Hepatic stellate cell (primary cell): Measurements from ENCODE around the gene PACRG.
"Not testable (repeated sequence)": the region's sequence is repeated elsewhere in the genome, so short reads cannot be mapped to it uniquely, and the experiment has no call there.

Experiments used
- DNase-seq: peaks from one replicate; pipeline ENCODE4 v3.0.0; 2011; ENCODE audit warnings: low spot score

Gene PACRG

DNA sequence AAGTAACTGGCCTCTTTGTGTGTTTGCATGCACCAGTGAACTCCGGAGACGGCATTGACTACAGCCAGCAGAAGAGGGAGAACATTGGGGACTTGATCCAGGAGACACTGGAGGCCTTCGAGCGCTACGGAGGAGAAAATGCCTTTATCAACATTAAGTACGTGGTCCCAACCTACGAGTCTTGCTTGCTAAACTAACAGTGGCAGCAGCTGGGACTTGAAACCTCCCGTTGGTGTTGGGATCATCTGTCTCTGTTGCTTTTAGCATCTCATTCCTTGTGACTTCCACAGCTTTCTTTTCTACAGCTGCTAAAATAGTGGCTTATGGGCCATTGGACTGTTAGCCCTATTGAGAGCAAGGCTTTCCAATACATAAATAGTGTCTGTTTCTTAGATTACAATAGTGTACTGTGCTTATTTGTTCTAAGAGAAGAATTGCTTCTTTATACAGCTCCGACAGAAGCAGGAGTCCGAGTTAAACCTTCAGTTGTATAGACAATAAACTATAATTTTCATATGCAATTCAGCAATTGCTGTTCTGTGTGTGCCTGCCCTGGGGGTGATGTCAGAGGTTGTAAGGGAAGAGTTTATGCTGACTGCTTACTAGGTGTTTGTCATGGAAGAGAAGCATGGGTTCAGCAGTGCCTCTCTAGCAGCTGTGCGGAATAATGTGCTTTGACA lies 587.2 kb downstream of the PACRG start:
- no peak for DNase-seq

- not testable (repeated sequence) for DNase-seq
Observed at GRCh38 chr6:163316866-163317495, 589.2 kb downstream of the PACRG start.

DNA sequence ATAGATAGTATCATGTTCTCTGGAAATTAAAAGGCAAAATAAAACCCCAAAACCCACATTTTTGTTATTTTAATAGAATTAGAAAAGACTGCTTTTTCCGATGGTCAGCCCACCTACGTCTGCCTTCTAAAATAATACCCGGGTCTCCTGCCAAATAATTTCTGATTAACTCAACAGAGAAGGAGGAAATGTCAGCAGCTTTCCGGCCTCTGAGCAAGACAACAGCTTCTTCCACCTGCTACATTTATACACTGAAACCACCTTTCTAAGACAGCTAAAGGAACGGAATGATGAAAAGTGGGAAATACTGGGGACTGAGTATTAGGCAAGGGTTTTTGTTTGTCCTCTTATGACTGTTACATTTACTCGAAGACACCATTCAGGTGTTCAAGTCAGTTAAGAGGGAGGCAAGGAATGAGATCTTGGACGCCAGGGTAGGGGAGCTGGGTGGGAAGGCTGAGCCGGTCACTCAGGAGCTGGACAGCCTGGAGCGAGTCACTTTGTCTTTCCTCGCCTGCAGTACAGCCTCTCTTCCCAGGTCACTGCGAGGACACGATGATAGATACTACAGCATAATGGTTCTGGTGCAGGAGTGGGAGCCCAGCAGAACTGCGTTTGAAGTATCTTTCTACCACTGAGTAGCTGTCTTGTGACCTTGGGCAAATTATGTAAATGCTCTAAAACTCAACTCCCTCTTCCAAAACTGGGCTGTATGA lies 590.5 kb downstream of the PACRG start:
- DNase-seq = no peak

- DNase-seq = no peak
Observed at GRCh38 chr6:163319609-163320366, 592.0 kb downstream of the PACRG start.

DNA sequence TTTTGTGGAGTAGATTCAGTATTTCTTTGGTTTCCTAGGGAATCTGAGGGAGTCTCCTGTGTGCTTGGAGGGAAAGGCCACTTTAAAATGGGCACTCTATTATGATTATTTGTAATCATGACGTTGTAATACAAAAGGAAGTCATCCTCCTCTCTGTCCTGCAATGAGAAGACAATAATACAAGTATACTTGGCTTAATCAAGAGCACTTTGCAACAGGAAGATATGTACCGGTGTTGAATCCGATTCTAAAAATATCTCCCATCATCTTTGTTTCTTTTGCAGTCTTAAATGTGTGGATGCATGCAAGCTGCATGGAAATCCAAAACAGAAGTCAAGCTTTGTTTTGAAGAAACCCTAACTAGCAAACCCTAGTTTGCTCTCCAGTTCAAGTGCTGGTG lies 592.6 kb downstream of the PACRG start:
- DNase-seq = no peak

GRCh38 chr6:163320804-163321203 lies 593.0 kb downstream of the PACRG start:
- DNase-seq = no peak

DNA sequence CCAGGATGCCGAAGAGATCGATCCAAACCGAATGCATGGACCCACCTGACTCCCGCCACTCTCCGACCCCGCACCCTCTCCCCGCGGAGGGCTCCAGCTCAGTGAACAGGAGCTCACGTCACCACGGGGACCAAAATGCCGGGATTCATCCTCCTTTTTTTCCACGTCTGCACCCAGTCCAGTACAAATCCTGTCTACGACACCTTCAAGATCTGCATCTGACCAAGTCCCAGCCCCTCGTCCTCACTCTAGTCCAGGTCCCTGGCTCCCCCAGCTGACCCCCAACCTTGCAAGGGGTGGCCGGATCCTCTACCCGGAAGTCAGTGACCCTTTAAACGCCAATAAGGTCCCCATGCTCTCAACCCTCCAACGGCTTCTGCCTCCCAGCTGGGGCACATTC lies 593.9 kb downstream of the PACRG start:
- no peak for DNase-seq

DNA sequence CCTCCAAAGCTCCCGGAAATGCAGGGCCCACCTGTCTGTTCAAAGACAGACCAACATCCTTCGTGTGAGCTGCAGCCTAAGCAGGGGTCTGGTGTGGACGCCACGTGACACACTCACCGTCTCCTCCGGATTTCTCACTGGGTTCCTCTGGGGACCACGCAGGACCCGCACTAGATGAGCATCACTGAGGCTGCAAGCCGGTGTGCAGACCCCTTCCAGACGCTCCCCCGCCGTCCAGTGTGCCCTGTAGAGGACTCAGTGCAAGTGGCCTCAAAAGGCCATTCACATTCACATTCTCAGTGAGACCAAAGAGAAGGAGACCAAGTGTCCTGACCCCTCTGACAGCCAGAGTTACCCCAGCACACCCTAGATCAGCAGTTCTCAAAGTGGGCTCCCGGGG lies 595.5 kb downstream of the PACRG start:
- DNase-seq = no peak

DNA sequence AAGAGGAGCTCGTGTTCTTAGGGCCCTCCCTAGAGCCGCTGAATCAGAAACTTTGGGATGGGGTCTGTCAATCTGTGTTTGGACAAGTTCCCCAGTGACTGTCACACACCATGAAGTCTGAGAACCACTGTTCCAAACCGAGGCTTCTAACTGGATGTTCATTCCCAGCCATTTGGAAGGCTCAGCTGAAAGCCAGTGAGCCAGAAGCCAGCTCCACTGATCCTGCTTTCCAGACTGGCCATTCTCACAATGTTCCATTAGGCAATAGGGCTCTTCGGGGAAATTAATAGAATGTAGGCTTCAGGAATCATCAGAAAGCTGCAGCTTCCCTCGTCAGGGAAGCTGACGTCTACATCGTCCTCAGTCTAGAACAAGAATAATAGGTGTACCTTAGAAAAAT lies 595.9 kb downstream of the PACRG start:
- DNase-seq = no peak

- no peak for DNase-seq
Observed at GRCh38 chr6:163324326-163324687, 596.5 kb downstream of the PACRG start.

DNA sequence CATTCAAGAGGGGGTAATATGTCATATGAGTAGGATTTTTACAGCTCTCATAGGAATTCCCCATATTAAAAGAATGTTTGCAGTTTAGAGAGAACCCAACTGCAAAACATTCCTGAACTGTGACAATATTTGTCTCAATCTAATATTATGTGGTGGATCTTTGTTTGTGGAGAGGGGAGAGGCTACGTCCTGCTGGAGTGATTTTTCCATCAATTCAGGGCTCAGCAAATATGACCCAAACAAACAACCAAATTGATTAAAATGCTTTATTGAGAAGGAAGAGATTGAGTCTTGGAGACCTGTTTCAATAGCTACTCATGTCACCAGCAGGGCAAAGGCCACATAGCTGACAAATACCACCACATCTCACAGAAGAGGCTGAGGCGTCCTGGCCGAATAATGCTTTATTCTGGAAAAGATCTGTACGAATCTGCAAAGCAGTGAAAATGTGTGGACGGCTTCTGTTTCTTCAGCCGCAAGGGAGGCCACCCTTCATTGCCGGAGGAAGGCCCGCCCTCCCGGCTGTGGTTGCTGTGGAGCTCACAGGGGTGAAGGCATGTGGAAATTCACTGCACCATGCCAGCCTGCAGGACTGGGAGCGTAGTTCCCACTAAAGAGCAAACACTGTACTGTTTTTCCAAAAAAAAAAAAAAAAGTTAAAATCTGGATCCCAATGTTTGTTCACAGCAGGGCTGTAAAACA lies 597.1 kb downstream of the PACRG start:
- no peak for DNase-seq

- DNase-seq = no peak
Observed at GRCh38 chr6:163325390-163325784, 597.6 kb downstream of the PACRG start.

DNA sequence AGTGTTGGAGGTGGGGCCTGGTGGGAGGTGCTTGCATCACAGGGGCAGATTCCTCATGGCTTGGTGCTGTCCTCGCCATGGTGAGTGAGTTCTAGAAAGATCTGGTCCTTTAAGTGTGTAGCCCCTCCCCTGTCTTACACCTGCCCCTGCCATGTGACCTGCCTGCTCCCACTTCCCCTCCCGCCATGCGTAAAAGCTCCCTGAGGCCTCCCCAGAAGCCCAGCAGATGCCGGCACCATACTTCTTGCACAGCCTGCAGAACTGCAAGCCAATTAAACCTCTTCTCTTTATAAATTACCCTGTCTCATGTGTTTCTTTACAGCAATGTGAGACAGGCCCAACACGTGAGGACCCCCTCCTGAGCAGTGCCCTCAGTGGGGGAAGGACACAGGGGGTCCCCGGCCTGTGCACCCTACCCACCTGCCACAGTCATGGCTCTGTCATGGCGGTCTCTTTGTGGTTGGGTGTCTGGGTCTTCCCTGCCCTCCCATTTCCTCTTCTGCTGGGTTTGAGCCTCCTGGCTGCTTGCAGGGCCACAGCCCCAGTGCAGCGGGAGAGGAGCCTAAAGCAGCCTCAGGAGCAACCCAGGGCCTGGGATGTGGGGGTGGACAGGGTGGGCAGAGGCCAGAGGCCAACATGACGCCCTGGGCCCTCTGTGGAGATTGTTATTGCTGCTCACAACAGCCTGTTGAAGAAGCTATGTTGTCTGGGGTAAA lies 599.5 kb downstream of the PACRG start:
- no peak for DNase-seq

DNA sequence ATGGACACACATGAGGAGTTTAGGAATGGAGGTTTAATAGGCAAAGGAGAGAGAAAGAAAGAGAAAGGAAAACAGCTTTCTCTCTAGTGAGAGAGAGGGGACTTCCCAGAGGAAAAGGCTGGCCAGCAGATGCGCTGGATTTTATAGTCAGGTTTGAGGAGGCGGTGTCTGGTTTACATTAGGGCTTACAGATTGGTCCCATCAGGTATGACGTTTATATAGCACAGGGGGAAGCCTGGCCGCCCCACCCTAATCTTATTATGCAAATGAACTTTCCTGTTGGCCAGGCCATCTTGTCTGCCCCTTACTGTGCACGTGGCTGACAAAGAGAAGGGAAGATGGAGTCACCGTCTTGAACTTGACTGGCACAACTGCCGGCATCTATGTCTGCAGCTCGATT lies 600.1 kb downstream of the PACRG start:
- DNase-seq = no peak

DNA sequence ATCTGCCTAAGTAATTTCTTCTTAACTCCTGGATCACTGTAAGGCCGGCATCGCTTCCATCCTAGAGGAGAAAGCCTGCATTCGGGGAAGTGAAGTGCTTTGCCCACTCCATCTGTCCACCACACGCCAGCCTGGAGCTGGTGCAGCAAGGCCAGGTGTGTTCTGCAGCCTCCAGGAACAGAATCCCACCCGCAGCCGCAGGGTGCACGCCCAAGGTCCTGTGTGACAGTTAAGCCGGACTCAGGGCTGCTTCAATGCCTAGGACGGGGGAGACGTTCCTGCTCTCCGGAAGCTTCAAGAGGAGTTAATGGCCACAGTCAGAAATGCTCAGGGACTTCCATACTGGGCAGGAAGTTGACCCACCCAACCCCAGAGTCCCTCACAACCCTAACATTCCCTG lies 600.6 kb downstream of the PACRG start:
- DNase-seq = no peak

DNA sequence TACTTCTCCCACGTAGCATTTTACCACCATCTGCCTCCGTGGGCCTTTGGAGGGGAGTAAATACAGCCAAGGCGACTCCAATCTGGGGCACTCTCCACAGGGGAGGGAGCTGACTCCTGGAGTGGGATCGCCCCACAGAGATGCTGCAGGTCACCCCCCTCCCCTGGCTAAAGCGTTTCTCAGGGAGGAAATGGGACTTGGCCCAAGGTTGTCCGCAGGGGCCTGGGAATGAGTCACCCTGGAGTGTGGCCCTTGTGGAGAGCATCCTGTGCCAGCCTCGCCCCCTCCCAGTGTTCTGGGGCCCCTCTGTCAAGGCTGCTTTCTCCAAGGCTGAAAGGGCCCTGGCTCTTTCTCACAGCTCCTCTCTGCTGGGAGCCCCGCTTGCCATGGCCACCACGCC lies 602.2 kb downstream of the PACRG start:
- DNase-seq = no peak

DNA sequence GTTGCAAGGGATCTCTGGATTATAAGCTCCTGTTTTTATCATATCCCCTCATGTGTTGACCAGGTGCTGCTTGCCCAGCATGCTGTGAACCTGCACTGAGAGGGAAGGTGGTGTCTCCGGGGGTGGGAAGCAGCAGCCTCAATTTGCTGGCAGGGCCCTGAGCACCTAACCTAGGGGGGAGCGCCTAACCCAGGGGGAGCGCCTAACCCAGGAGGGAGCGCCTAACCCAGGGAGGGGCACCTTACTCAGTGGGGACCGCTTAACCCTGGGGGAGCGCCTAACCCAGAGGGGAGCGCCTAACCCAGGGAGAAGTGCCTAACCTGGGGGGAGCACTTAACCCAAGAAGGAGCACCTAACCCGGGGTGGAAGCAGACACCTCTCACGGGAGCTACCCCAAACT lies 603.5 kb downstream of the PACRG start:
- no peak for DNase-seq

DNA sequence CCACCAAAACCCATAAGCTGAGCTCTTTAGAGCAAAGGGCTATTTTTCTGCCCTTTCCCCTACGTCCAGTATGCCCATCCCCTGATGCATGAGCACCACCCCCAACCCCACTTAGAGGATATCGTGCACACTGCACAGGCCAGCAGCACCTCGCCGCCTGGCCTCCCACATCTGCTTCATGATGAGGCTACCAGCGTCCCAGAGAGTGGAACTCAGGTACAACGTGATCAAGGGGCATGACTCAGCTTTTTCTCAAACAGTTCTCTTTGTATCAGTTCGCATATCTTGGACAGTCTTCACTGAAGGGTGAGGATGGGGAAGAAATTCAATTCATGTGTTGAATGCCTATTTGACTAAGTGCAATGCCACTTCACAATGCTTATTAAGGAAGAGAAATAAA lies 604.8 kb downstream of the PACRG start:
- no peak for DNase-seq

- no peak for DNase-seq
Observed at GRCh38 chr6:163333038-163333437, 605.3 kb downstream of the PACRG start.

DNA sequence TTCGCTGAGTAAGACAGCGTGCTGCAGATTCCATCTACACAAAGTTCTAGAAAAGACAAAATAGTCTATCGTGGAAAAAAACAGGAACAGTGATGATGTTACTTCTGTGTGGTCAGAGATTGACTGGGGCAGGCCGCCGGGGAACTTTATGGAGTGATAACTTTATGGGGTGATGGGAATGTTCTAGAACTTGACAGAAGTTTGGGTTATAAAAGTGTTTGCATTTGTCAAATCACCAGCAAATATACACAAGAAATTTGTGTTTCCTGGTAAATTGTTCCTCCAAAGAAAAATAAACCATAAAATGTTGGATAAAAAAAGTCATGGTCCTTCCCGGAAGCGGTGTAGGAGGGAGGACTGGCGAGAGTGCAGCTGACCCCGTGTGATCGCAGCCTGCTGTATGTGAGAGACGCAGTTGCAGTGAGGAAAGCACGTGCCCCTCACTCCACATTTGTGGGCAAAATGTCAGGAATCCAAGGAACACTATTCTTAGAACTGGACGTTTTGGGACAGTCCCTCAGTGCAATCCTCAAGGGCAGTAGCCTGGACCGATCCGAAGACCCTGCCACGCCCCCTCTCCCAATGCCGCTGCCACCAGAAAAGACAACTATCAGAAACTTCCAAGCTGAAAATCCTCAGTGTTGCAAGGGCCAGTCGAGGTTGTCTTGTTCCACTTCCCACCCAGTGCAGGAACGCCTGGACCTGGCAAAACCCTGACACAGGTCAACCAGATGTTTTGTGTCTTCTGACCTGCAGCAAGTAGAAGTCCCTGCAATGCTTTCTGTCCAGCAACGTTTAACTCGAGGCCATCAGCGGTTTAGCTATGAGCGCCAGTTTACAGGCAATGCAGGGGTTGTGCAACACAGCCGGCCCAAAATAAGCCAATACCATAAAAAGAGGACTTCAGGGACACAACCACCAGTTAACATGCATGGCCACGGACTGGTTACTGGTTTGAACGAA lies 606.2 kb downstream of the PACRG start:
- DNase-seq = no peak
